IMR-90 (cell line): ENCODE results near the gene GSTA4. TPM values are rescaled to one million over a fixed set of nuclear protein-coding genes. Genes with fewer than 3 reads are reported as not detected.

Experiments
- ATAC-seq: fragments of 200-7000 bp; cut with Tn5 transposase; 2 replicates; pipeline ENCODE4 v1.9.1; 2020; ENCODE audit warnings: low read depth, mild to moderate bottlenecking, moderate library complexity
- BruUV-seq: library from RNA; stranded (reverse); fragments of 400-500 nt; replicated peaks from 2 replicates; lab custom pipeline; 2021; lab: Mats Ljungman, UMichigan
- CTCF ChIA-PET: fragments of 300-600 bp; formaldehyde crosslinking; extraction: SDS; loops from one replicate; lab custom pipeline; 2021; ENCODE audit warnings: antibody characterized with exemption; lab: Yijun Ruan, JAX
- POLR2A ChIA-PET: fragments of 300-600 bp; sonication (Branson Sonifier 250); formaldehyde crosslinking; loops from one replicate; lab custom pipeline; 2022; ENCODE audit warnings: antibody characterized with exemption; ENCODE audit not compliant: unreplicated experiment; lab: Charles Lee
- DNase-seq: peaks from one replicate; pipeline ENCODE4 v3.0.0; 2013
- H2AFZ ChIP-seq: replicated peaks from 2 replicates; pipeline ENCODE3; 2013; ENCODE audit warnings: low read length, mild to moderate bottlenecking; ENCODE audit not compliant: poor library complexity
- H2AK5ac ChIP-seq: 2 replicates; pipeline ENCODE4 v1.6.1; 2013; ENCODE audit warnings: low read depth, low read length, inconsistent platforms
- H2AK9ac ChIP-seq: replicated peaks from 2 replicates; pipeline ENCODE3; 2013; ENCODE audit warnings: mild to moderate bottlenecking, low read depth, low read length, moderate library complexity; ENCODE audit not compliant: poor library complexity
- H2BK120ac ChIP-seq: 2 replicates; pipeline ENCODE4 v1.6.1; 2013; ENCODE audit warnings: low read depth, low read length, inconsistent platforms
- H2BK15ac ChIP-seq: 3 replicates; pipeline ENCODE4 v1.6.1; 2013; ENCODE audit warnings: low read depth, low read length, inconsistent platforms
- H2BK20ac ChIP-seq: 2 replicates; pipeline ENCODE4 v1.6.1; 2013; ENCODE audit warnings: low read depth, mild to moderate bottlenecking, inconsistent platforms, low read length, moderate library complexity
- H2BK5ac ChIP-seq: 2 replicates; pipeline ENCODE4 v1.6.1; 2013; ENCODE audit warnings: mild to moderate bottlenecking, low read depth, low read length, inconsistent platforms; ENCODE audit not compliant: poor library complexity, severe bottlenecking
- H3K14ac ChIP-seq: replicated peaks from 2 replicates; pipeline ENCODE4 v1.6.1; 2013; ENCODE audit warnings: low read depth, low read length, inconsistent platforms
- H3K18ac ChIP-seq: 2 replicates; pipeline ENCODE4 v1.6.1; 2013; ENCODE audit warnings: low read depth, low read length, control low read depth
- H3K23ac ChIP-seq: 2 replicates; pipeline ENCODE4 v1.6.1; 2013; ENCODE audit warnings: low read depth, low read length, inconsistent platforms
- H3K27ac ChIP-seq: 2 replicates; pipeline ENCODE4 v1.5.1; 2013; ENCODE audit warnings: mild to moderate bottlenecking, control low read depth, low read length; ENCODE audit not compliant: insufficient read depth
- H3K27me3 ChIP-seq: 2 replicates; pipeline ENCODE4 v1.6.1; 2013; ENCODE audit warnings: low read length; ENCODE audit not compliant: control insufficient read depth, insufficient read depth
- H3K36me3 ChIP-seq: 2 replicates; pipeline ENCODE4 v1.6.1; 2013; ENCODE audit warnings: low read length, mixed read lengths; ENCODE audit not compliant: control insufficient read depth, insufficient read depth
- H3K4ac ChIP-seq: 2 replicates; pipeline ENCODE4 v1.6.1; 2013; ENCODE audit warnings: low read depth, low read length, inconsistent platforms
- H3K4me1 ChIP-seq: 2 replicates; pipeline ENCODE4 v1.6.1; 2013; ENCODE audit warnings: low read length, mixed read lengths; ENCODE audit not compliant: control insufficient read depth, insufficient read depth
- H3K4me2 ChIP-seq: 2 replicates; pipeline ENCODE4 v1.6.1; 2013; ENCODE audit warnings: low read depth, mild to moderate bottlenecking, control low read depth, low read length, moderate library complexity
- H3K4me3 ChIP-seq: 2 replicates; pipeline ENCODE4 v1.5.1; 2013; ENCODE audit warnings: low read depth, mild to moderate bottlenecking, control low read depth, low read length, moderate library complexity; ENCODE audit not compliant: insufficient read depth
- H3K56ac ChIP-seq: 2 replicates; pipeline ENCODE4 v1.6.1; 2013; ENCODE audit warnings: low read length, inconsistent platforms; ENCODE audit not compliant: insufficient read depth; ENCODE audit errors: extremely low read depth
- H3K79me1 ChIP-seq, 2 experiments: 2 replicates each; pipeline ENCODE4 v1.6.1; 2013; ENCODE audit warnings: low read length in 2 of 2, inconsistent platforms in 1 of 2, low read depth in 1 of 2
- H3K9ac ChIP-seq: 2 replicates; pipeline ENCODE4 v1.6.1; 2013; ENCODE audit warnings: low read depth, low read length, control low read depth
- H3K9me1 ChIP-seq: 2 replicates; pipeline ENCODE4 v1.6.1; 2013; ENCODE audit warnings: low read length, inconsistent platforms; ENCODE audit not compliant: insufficient read depth
- H3K9me3 ChIP-seq: 2 replicates; pipeline ENCODE4 v1.6.1; 2013; ENCODE audit warnings: low read length; ENCODE audit not compliant: control insufficient read depth, insufficient read depth
- H4K20me1 ChIP-seq: 2 replicates; pipeline ENCODE4 v1.6.1; 2013; ENCODE audit warnings: low read length, inconsistent platforms; ENCODE audit not compliant: insufficient read depth
- H4K5ac ChIP-seq: 2 replicates; pipeline ENCODE4 v1.6.1; 2013; ENCODE audit warnings: mild to moderate bottlenecking, low read depth, low read length, control low read depth
- H4K8ac ChIP-seq, 2 experiments: 2 replicates each; pipeline ENCODE4 v1.6.1; 2013; ENCODE audit warnings: low read depth in 2 of 2, low read length in 2 of 2, control low read depth in 1 of 2, inconsistent platforms in 1 of 2
- H4K91ac ChIP-seq: 2 replicates; pipeline ENCODE4 v1.6.1; 2013; ENCODE audit warnings: low read depth, low read length, inconsistent platforms; ENCODE audit not compliant: insufficient read depth
- BHLHE40 ChIP-seq: fragments of 150-350 bp; IDR thresholded peaks from 2 replicates; pipeline ENCODE4 v1.6.1; 2016; ENCODE audit warnings: mild to moderate bottlenecking, low read depth, low read length
- CEBPB ChIP-seq: IDR thresholded peaks from 2 replicates; pipeline ENCODE4 v1.6.1; 2012; ENCODE audit warnings: low read depth, low read length, improper control_type of control experiment
- CHD1 ChIP-seq: IDR thresholded peaks from 2 replicates; pipeline ENCODE4 v1.6.1; 2012; ENCODE audit warnings: low read depth, low read length, improper control_type of control experiment
- FOS ChIP-seq: fragments of 150-350 bp; IDR thresholded peaks from 2 replicates; pipeline ENCODE4 v1.6.1; 2016; ENCODE audit warnings: low read depth, low read length
- MAFK ChIP-seq: IDR thresholded peaks from 2 replicates; pipeline ENCODE4 v1.6.1; 2012; ENCODE audit warnings: low read depth, low read length, improper control_type of control experiment
- MAZ ChIP-seq: IDR thresholded peaks from 2 replicates; pipeline ENCODE4 v1.6.1; 2012; ENCODE audit warnings: low read depth, mild to moderate bottlenecking, low read length, improper control_type of control experiment, moderate library complexity, borderline replicate concordance
- MXI1 ChIP-seq: IDR thresholded peaks from 2 replicates; pipeline ENCODE4 v1.6.1; 2012; ENCODE audit warnings: low read depth, mild to moderate bottlenecking, low read length, moderate library complexity, borderline replicate concordance
- NFE2L2 ChIP-seq: fragments of 150-350 bp; IDR thresholded peaks from 2 replicates; pipeline ENCODE4 v1.6.1; 2016; ENCODE audit warnings: low read depth, mild to moderate bottlenecking, low read length
- POLR2A ChIP-seq: IDR thresholded peaks from 2 replicates; pipeline ENCODE4 v1.6.1; 2012; ENCODE audit warnings: mild to moderate bottlenecking, low read depth, low read length
- RAD21 ChIP-seq: IDR thresholded peaks from 2 replicates; pipeline ENCODE4 v1.6.1; 2012; ENCODE audit warnings: low read length, improper control_type of control experiment
- RCOR1 ChIP-seq: IDR thresholded peaks from 2 replicates; pipeline ENCODE4 v1.6.1; 2012; ENCODE audit warnings: mild to moderate bottlenecking, low read length, improper control_type of control experiment; ENCODE audit not compliant: insufficient replicate concordance
- RFX5 ChIP-seq: IDR thresholded peaks from 2 replicates; pipeline ENCODE4 v1.8.0; 2012; ENCODE audit warnings: low read depth, mild to moderate bottlenecking, low read length, moderate library complexity
- SMC3 ChIP-seq: fragments of 150-350 bp; IDR thresholded peaks from 2 replicates; pipeline ENCODE4 v1.6.1; 2016; ENCODE audit warnings: low read depth, mild to moderate bottlenecking, antibody characterized with exemption, low read length, moderate library complexity
- dilution Hi-C: fragments of 300-500 bp; cut with HindIII; formaldehyde crosslinking; loops from one replicate; pipeline ENCODE4 v1.14.3; 2018; ENCODE audit warnings: low sequenced_read_pairs; ENCODE audit not compliant: unreplicated experiment
- in situ Hi-C: fragments of 300-500 bp; cut with MboI; formaldehyde crosslinking; loops from 3 replicates; pipeline ENCODE4 v1.14.3; 2019; ENCODE audit warnings: low sequenced_read_pairs, inconsistent platforms, mixed read lengths
- intact Hi-C: fragments of 100-400 bp; cut with micrococcal nuclease; formaldehyde crosslinking; loops from 2 replicates; pipeline ENCODE4 v1.10.0; 2022
- polyA plus RNA-seq, 3 experiments: library from polyadenylated mRNA; depleted of rRNA; stranded (reverse); fragments of >200 nt; gene quantifications; 2 replicates each; pipeline ENCODE4 v1.2.3, GENCODE V29; 2012; ENCODE audit warnings: low replicate concordance in 1 of 3
- total RNA-seq: library from RNA; depleted of rRNA; stranded (reverse); fragments of >200 nt; gene quantifications from 2 replicates; pipeline ENCODE4 v1.2.3, GENCODE V29; 2012
- TF ChIP-seq, protein P1 (sequence below): conservative IDR thresholded peaks from 2 replicates; pipeline ENCODE4 v1.5.1; 2012; ENCODE audit warnings: mild to moderate bottlenecking, low read depth, low read length, improper control_type of control experiment
- TF ChIP-seq, protein P2 (sequence below): fragments of 150-350 bp; IDR thresholded peaks from 2 replicates; pipeline ENCODE4 v1.6.1; 2017; ENCODE audit warnings: mild to moderate bottlenecking, antibody characterized with exemption, low read length, low read depth
- TF ChIP-seq, protein P3 (sequence below): fragments of 150-350 bp; IDR thresholded peaks from 2 replicates; pipeline ENCODE4 v1.6.1; 2016; ENCODE audit warnings: low read depth, mild to moderate bottlenecking, low read length, moderate library complexity, borderline replicate concordance

Gene GSTA4
- total and polyA plus RNA-seq, 2 of the 4 experiments (the other 2 are of a cell fraction): 26.9 to 35.6 TPM

DNA sequence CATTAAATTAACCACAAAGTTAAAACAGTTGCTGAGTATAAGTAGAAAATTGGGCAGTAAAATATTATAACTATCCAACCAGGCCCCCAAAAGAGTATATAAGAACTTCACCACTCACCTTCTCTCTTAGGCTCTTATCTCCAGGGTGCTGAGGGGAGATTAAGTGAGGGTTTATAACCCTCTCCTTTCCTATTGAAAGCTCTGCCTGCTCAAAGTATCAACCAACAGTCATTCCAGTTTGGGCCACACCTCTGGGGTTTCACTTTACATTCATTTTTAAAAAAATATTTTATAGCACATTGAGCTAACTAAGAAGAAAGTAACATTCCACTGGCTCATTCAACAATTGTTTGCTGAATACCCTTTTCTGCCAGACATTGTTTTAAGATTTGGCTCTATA is 22.1 kb downstream of the GSTA4 start:
- no peaks in the 10 kb centered on the region for H3K9me1 ChIP-seq
- H4K5ac ChIP-seq: no peak overlapping the region
- no peak overlapping the region for H2BK5ac ChIP-seq
- no peaks in the 10 kb centered on the region for H3K9me3 ChIP-seq
- CTCF ChIA-PET: no interaction called here
- no peak overlapping the region for H2AK5ac ChIP-seq
- DNase-seq (no peak), ATAC-seq (no peak)
- H3K56ac ChIP-seq: no peak overlapping the region
- H3K36me3 ChIP-seq: no peaks in the 10 kb centered on the region
- no peaks in the 10 kb centered on the region for H4K20me1 ChIP-seq
- BruUV-seq: no TSS peak
- no peak overlapping the region for H3K9ac ChIP-seq
- POLR2A ChIA-PET: no interaction called here
- dilution Hi-C loops: no loop called here
- H3K27ac ChIP-seq: no peak overlapping the region
- no peak overlapping the region for H2BK15ac ChIP-seq
- H3K27me3 ChIP-seq: no peaks in the 10 kb centered on the region; the same call in 1 of the 2 replicates
- no peak overlapping the region for H3K14ac ChIP-seq
- no peaks in the 10 kb centered on the region for H3K79me1 ChIP-seq
- no peak overlapping the region for H2BK120ac ChIP-seq
- TF ChIP-seq BHLHE40: no peak
- TF ChIP-seq, protein P1, sequence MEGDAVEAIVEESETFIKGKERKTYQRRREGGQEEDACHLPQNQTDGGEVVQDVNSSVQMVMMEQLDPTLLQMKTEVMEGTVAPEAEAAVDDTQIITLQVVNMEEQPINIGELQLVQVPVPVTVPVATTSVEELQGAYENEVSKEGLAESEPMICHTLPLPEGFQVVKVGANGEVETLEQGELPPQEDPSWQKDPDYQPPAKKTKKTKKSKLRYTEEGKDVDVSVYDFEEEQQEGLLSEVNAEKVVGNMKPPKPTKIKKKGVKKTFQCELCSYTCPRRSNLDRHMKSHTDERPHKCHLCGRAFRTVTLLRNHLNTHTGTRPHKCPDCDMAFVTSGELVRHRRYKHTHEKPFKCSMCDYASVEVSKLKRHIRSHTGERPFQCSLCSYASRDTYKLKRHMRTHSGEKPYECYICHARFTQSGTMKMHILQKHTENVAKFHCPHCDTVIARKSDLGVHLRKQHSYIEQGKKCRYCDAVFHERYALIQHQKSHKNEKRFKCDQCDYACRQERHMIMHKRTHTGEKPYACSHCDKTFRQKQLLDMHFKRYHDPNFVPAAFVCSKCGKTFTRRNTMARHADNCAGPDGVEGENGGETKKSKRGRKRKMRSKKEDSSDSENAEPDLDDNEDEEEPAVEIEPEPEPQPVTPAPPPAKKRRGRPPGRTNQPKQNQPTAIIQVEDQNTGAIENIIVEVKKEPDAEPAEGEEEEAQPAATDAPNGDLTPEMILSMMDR: no peak
- no peak for TF ChIP-seq MXI1
- TF ChIP-seq NFE2L2: no peak
- no peak for TF ChIP-seq FOS
- no peak for TF ChIP-seq MAFK
- no peak for TF ChIP-seq POLR2A
- TF ChIP-seq CEBPB: no peak
- TF ChIP-seq, protein P2, sequence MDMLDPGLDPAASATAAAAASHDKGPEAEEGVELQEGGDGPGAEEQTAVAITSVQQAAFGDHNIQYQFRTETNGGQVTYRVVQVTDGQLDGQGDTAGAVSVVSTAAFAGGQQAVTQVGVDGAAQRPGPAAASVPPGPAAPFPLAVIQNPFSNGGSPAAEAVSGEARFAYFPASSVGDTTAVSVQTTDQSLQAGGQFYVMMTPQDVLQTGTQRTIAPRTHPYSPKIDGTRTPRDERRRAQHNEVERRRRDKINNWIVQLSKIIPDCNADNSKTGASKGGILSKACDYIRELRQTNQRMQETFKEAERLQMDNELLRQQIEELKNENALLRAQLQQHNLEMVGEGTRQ: no peak
- TF ChIP-seq MAZ: no peak
- no peak for TF ChIP-seq RAD21
- TF ChIP-seq RFX5: no peak
- TF ChIP-seq CHD1: no peak
- no peak for TF ChIP-seq SMC3
- no peak for TF ChIP-seq RCOR1
- TF ChIP-seq, protein P3, sequence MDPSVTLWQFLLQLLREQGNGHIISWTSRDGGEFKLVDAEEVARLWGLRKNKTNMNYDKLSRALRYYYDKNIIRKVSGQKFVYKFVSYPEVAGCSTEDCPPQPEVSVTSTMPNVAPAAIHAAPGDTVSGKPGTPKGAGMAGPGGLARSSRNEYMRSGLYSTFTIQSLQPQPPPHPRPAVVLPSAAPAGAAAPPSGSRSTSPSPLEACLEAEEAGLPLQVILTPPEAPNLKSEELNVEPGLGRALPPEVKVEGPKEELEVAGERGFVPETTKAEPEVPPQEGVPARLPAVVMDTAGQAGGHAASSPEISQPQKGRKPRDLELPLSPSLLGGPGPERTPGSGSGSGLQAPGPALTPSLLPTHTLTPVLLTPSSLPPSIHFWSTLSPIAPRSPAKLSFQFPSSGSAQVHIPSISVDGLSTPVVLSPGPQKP: no peak
- no peak overlapping the region for H3K4me3 ChIP-seq
- no peak overlapping the region for H3K4me2 ChIP-seq
- no peak overlapping the region for H2BK20ac ChIP-seq
- H3K23ac ChIP-seq: no peak overlapping the region
- H3K4ac ChIP-seq: no peak overlapping the region
- no peak overlapping the region for H2AK9ac ChIP-seq
- H4K91ac ChIP-seq: no peak overlapping the region
- no peak overlapping the region for H4K8ac ChIP-seq
- H3K4me1 ChIP-seq: no peaks in the 10 kb centered on the region
- intact Hi-C loops: loop anchor here (10.0 kb wide), 1 partner anchor 48 kb away; no protein-coding TSS in a partner anchor
- H2AFZ ChIP-seq: no peak overlapping the region
- H3K18ac ChIP-seq: no peak overlapping the region
- in situ Hi-C loops: no loop called here
